Measurements from ENCODE around the gene TRIM3.
"Not testable (repeated sequence)": the region's sequence is repeated elsewhere in the genome, so short reads cannot be mapped to it uniquely, and the experiment has no call there.

TRIM3 gene

DNA sequence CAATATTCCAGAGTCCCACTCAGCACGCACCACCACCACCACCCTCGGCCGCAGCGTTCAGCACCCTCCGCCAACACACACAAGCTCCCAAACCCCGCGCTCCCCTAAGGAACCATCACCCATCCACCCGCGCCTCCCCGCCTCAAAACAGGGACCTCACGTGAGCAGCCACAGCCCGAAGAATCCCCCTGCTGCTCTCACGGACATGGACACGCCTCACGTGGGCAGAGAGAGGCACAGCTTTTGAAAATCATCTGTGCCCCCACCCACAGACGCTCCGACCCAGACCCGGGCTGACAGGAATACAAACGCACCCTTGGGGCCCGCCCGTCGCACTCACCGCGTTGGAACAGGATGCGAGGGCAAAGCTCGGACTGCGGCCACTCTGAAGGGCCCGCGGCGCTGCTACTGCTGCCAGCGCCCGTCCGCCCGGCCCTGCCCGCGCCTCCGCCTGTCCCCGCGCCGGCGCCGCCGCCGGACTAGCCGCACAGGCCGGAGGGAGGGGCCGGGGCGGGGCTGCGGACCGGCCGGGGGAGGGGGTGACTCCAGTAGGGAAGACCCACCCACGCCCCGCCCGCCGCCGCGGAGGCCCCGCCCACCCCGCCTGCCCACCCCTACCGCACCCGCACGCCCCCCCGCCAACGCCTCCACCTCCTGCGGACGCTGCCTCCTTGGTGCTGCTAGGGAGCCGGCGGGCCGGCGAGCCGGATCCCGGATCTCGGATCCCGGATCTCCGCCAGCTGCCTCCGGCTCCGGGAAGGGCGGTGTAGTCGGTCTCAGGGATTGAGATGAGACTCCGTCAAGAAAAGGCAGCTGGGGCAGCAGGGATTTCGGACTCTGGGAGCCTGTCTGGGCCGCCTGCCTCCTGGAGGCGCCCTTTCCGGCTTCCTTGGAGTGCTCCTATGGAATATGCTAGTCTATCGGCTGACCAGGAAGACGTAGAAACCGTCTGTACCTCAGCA, at the start of gene TRIM3:
Gene TRIM3, minus strand, starts transcription at position 491 of the 962 bp plus-strand sequence. CDS start 8,246 bp downstream, outside the sequence.
- POLR2A ChIA-PET: interaction anchor here (1.0 to 1.5 kb wide), 5 partner anchors 8 to 172 kb away, joined by 3 to 7 read pairs (median 3); partner anchors contain the start of genes APBB1, ARFIP2 and TIMM10B
- DNase-seq (ENCODE audit: low read depth, low spot score): peak; percentile 10
- CTCF ChIA-PET: interaction anchor here (0.5 to 9.1 kb wide), 7 partner anchors 8 to 227 kb away, joined by 3 to 56 read pairs (median 3); partner anchors contain the start of genes MRPL17 and TIMM10B
- TF ChIP-seq, protein P1, sequence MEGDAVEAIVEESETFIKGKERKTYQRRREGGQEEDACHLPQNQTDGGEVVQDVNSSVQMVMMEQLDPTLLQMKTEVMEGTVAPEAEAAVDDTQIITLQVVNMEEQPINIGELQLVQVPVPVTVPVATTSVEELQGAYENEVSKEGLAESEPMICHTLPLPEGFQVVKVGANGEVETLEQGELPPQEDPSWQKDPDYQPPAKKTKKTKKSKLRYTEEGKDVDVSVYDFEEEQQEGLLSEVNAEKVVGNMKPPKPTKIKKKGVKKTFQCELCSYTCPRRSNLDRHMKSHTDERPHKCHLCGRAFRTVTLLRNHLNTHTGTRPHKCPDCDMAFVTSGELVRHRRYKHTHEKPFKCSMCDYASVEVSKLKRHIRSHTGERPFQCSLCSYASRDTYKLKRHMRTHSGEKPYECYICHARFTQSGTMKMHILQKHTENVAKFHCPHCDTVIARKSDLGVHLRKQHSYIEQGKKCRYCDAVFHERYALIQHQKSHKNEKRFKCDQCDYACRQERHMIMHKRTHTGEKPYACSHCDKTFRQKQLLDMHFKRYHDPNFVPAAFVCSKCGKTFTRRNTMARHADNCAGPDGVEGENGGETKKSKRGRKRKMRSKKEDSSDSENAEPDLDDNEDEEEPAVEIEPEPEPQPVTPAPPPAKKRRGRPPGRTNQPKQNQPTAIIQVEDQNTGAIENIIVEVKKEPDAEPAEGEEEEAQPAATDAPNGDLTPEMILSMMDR (IDR thresholded peaks at IDR 0.05; ENCODE audit: insufficient read depth, low read length, missing control alignments): peak; percentile 40
- H3K4me3 ChIP-seq (ENCODE audit: low read depth, low read length): peak within 1 kb of the TSS; percentile 77

DNA sequence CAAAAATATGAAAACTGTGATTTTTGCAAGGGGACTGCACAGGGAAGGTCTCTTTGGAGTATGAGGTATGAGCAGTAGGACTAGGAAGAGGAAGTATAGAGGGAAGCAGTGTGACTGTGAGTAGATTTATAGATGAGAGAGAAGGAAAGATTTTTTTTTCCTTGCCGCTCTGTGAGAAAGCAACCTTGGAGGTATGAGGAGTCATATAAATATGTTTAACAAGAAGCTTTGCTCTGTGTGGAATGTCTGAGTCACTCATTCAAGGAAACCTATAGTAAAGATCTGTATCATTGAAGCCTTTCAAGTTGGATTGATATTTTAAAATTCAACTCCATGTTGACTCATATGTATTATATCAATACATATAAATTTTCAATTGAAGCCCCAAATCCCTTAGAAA, 49.5 kb upstream of the TRIM3 start:
- POLR2A ChIA-PET: no interaction called here
- CTCF ChIA-PET: interaction anchor here (1.0 to 3.1 kb wide), 7 partner anchors 8 to 182 kb away, joined by 3 to 10 read pairs (median 5); no protein-coding TSS in a partner anchor
- no peak overlapping the region for H3K4me3 ChIP-seq (ENCODE audit: low read depth, low read length)
- TF ChIP-seq, protein P1 (IDR thresholded peaks at IDR 0.05; ENCODE audit: insufficient read depth, low read length, missing control alignments): no peak
- no peak for DNase-seq (ENCODE audit: low read depth, low spot score)

DNA sequence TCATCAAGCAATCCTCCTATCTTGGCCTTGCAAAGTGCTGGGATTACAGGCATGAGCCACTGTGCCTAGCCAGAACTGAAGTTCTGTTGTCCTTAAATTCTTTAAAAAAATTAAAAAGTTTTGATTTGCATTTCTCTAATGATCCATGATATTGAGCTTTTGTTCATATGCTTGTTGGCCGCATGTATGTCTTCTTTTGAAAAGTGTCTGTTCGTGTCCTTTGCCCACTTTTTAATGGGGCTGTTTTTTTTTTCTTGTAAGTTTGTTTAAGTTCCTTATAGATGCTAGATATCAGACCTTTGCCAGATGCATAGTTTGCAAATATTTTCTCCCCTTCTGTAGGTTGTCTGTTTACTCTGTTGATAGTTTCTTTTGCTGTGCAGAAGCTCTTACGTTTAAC, 48.2 kb upstream of the TRIM3 start:
- DNase-seq (ENCODE audit: low read depth, low spot score); POLR2A ChIA-PET; H3K4me3 ChIP-seq (ENCODE audit: low read depth, low read length): not testable (repeated sequence)
- CTCF ChIA-PET: interaction anchor here (1.2 to 3.1 kb wide), 3 partner anchors 9 to 184 kb away, joined by 3 to 10 read pairs (median 7); no protein-coding TSS in a partner anchor

DNA sequence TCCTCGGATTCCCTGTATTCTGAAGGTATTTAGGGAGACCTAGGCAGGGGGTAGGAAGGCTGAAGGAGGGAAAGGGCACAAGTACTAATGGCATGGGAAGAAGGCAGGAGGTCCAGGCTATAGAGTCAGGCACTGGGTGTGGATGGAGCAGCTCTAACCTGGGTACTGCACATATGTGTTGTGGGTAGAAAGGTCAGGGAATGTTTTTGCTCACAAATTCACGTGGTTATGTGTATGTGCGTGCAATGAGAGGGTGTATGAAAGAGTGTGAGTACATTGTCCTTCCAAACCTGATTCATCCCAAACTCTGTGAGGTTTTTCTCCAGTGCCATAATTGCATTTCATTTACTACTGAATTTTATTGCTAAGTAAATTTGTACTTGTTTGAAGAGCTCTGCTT, 46.5 kb upstream of the TRIM3 start:
- TF ChIP-seq, protein P1 (IDR thresholded peaks at IDR 0.05; ENCODE audit: insufficient read depth, low read length, missing control alignments): no peak
- H3K4me3 ChIP-seq (ENCODE audit: low read depth, low read length): no peak overlapping the region
- CTCF ChIA-PET: interaction anchor here (0.8 to 3.5 kb wide), 7 partner anchors 11 to 186 kb away, joined by 3 to 22 read pairs (median 4); partner anchors contain the start of gene MRPL17
- no peak for DNase-seq (ENCODE audit: low read depth, low spot score)
- POLR2A ChIA-PET: no interaction called here

DNA sequence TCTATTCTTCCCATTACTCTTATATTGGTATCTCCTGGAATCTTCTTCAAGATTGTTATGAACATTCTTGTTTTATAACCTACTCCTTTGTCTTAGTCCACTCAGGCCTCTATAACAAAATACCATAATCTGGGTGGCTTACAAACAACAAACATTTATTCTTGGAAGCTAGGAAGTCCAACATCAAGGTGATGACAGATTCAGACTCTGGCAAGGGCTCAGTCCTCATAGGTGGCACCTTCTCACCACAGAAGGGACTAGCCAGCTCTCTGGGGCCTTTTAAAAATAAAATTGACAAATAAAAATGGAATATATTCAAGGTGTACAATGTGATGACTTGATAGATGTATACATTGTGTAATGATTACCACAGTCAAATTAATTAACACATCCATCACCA, 43.1 kb upstream of the TRIM3 start:
- TF ChIP-seq, protein P1 (IDR thresholded peaks at IDR 0.05; ENCODE audit: insufficient read depth, low read length, missing control alignments): no peak
- H3K4me3 ChIP-seq (ENCODE audit: low read depth, low read length): no peak overlapping the region
- ChIA-PET POLR2A (no interaction called here), CTCF (no interaction called here)
- no peak for DNase-seq (ENCODE audit: low read depth, low spot score)

DNA sequence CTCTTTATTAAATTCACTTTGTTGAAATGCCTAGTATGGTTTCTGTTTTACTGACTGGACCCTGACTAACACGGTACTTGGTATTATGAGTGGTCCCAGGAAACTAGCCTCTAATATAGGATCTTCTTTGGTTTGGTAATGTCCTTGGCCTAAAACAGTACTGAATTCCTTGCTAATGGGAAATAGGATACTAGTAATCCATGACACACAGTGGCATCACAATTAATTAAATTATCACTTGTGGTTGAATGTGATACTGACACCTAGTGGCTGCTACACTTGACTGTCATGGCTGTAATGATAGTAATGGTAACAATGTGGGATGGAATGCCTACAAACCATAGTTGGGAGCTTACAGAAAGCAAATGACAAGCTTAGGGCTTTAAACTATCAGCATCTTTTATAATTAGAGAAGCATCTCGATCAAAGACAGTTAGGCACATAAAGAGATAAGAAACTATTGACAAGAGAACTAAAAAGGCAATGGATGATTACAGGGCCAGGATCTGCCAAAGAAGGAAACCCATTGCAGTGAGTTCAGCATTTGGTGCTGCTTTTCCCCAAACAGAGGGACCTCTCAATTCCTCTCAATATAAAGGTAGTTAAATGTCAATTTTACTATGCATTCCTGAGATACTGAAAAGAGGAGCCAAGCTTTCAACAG, 32.0 kb upstream of the TRIM3 start:
- TF ChIP-seq, protein P1 (IDR thresholded peaks at IDR 0.05; ENCODE audit: insufficient read depth, low read length, missing control alignments): peak; percentile 46
- H3K4me3 ChIP-seq (ENCODE audit: low read depth, low read length): no peak overlapping the region
- POLR2A ChIA-PET: interaction anchor here (0.6 to 0.7 kb wide), 2 partner anchors 127 to 271 kb away, joined by 3 read pairs; partner anchors contain the start of gene FHIP1B
- CTCF ChIA-PET: interaction anchor here (0.6 to 6.4 kb wide), 41 partner anchors 8 to 200 kb away, joined by 3 to 84 read pairs (median 5); partner anchors contain the start of genes ARFIP2, DNHD1, MRPL17 and TAF10
- peak; percentile 36 for DNase-seq (ENCODE audit: low read depth, low spot score)

All from AG04449 (cell line).